GM12891 (cell line): Measurements from ENCODE around the gene STX16.

Source experiments
- POLR2A ChIP-seq: IDR thresholded peaks from 2 replicates; pipeline ENCODE4 v1.6.1; 2011; ENCODE audit warnings: low read depth, low read length, control low read depth
- POLR2AphosphoS5 ChIP-seq: IDR thresholded peaks from 2 replicates; pipeline ENCODE4 v1.6.1; 2011; ENCODE audit warnings: low read depth, low read length, control low read depth
- SPI1 ChIP-seq: IDR thresholded peaks from 2 replicates; pipeline ENCODE4 v1.6.1; 2011; ENCODE audit warnings: low read depth, low read length, control low read depth
- TAF1 ChIP-seq: IDR thresholded peaks from 2 replicates; pipeline ENCODE4 v1.6.1; 2011; ENCODE audit warnings: low read depth, low read length, control low read depth

- TF ChIP-seq TAF1 (no peak), POLR2A (no peak), POLR2AphosphoS5 (no peak), SPI1 (no peak)
Observed at GRCh38 chr20:58665606-58666005, 14.5 kb downstream of the STX16 start.
